Mammary epithelial cell (primary cell): ENCODE data around the gene C9orf78.

ENCODE experiments used
- CTCF ChIP-seq, 2 donors: IDR thresholded peaks in 1 of 2; conservative IDR thresholded peaks in 1 of 2; 2 replicates each; pipeline ENCODE4 v1.5.1; 2011 to 2012; ENCODE audit warnings: inconsistent platforms in 2 of 2, low read length in 2 of 2, mild to moderate bottlenecking in 2 of 2, control low read depth in 1 of 2, low read depth in 1 of 2; ENCODE audit not compliant: insufficient read depth in 1 of 2; ENCODE audit errors: extremely low read depth in 1 of 2
- EZH2 ChIP-seq: IDR thresholded peaks from 2 replicates; pipeline ENCODE4 v1.6.1; 2012; ENCODE audit warnings: low read length, inconsistent platforms, borderline replicate concordance

- TF ChIP-seq CTCF (conservative IDR thresholded peaks at IDR 0.05 in 1 of 2, IDR thresholded peaks at IDR 0.05 in 1 of 2; ENCODE audit: extremely low read depth in 1 of 2, insufficient read depth in 1 of 2, low read depth in 1 of 2, low read length in 2 of 2) (no peak), EZH2 (no peak)
Measured at GRCh38 chr9:129777769-129778130, 57.3 kb downstream of the C9orf78 start.
